HepG2 (cell line): ENCODE measurements around the gene GDAP1L1. TPM values are rescaled to one million over a fixed set of nuclear protein-coding genes. Genes with fewer than 3 reads are reported as not detected.

Experiments used
- ASH2L ChIP-seq: fragments of 300-600, 200-600 bp; sonication (generic); IDR thresholded peaks from 2 replicates; pipeline ENCODE4 v1.7.0; 2017; ENCODE audit warnings: low read depth, mild to moderate bottlenecking, moderate library complexity, mixed read lengths, low read length; ENCODE audit not compliant: insufficient read length
- FOXK1 ChIP-seq: sonication (generic); formaldehyde crosslinking; IDR thresholded peaks from 2 replicates; pipeline ENCODE4 v1.4.0; 2020; ENCODE audit warnings: low read depth, missing genetic modification reagents, borderline replicate concordance
- ZFP90 ChIP-seq: sonication (generic); formaldehyde crosslinking; IDR thresholded peaks from 2 replicates; pipeline ENCODE4 v1.8.0; 2022; ENCODE audit warnings: missing genetic modification reagents, mild to moderate bottlenecking, inconsistent platforms, borderline replicate concordance
- polyA plus RNA-seq, 8 experiments: library from polyadenylated mRNA; depleted of rRNA in 3 of 8; stranded (reverse) in 7 of 8; unstranded in 1 of 8; fragments of >200 nt; fragmentation: Illumina TruSeq in 4 of 8; extraction: Trizol in 4 of 8; gene quantifications; 2 replicates each; pipeline versions ENCODE4 v1.2.1 to v1.2.3, GENCODE V29; 2011 to 2016; ENCODE audit warnings: low read depth in 4 of 8, missing spikeins in 1 of 8, mixed read lengths in 1 of 8; ENCODE audit not compliant: insufficient read depth in 1 of 8
- total RNA-seq, 5 experiments: library from RNA; depleted of rRNA; stranded (reverse); fragments of >200 nt; fragmentation: Illumina TruSeq; extraction: Trizol; gene quantifications; 2 replicates each; pipeline ENCODE4 v1.2.3, GENCODE V29; 2016; ENCODE audit warnings: low read depth in 1 of 5
- TF ChIP-seq, protein P1 (sequence below): sonication (generic); formaldehyde crosslinking; IDR thresholded peaks from 2 replicates; pipeline ENCODE4 v1.4.0; 2020; ENCODE audit warnings: missing genetic modification reagents
- TF ChIP-seq, protein P2 (sequence below): sonication (generic); formaldehyde crosslinking; IDR thresholded peaks from 2 replicates; pipeline ENCODE4 v1.5.0; 2020; ENCODE audit warnings: missing genetic modification reagents
- TF ChIP-seq, protein P3 (sequence below): IDR thresholded peaks from 2 replicates; pipeline ENCODE4 v1.6.1; 2016; ENCODE audit warnings: missing genetic modification reagents, missing compliant biosample characterization
- TF ChIP-seq, protein P4 (sequence below): sonication (generic); formaldehyde crosslinking; IDR thresholded peaks from 2 replicates; pipeline ENCODE4 v1.4.0; 2020; ENCODE audit warnings: mild to moderate bottlenecking, low read depth, missing genetic modification reagents
- TF ChIP-seq, protein P5 (sequence below), 2 experiments: sonication (generic) in 1 of 2; formaldehyde crosslinking in 1 of 2; IDR thresholded peaks; 2 replicates each; pipeline versions ENCODE4 v1.4.0 to v1.6.1; 2016 to 2020; ENCODE audit warnings: borderline replicate concordance in 1 of 2, low read depth in 1 of 2, mild to moderate bottlenecking in 1 of 2, missing genetic modification reagents in 1 of 2
- TF ChIP-seq, protein P6 (sequence below): sonication (generic); formaldehyde crosslinking; IDR thresholded peaks from 2 replicates; pipeline ENCODE4 v1.4.0; 2020; ENCODE audit warnings: mild to moderate bottlenecking, missing genetic modification reagents

The GDAP1L1 gene
- total and polyA plus RNA-seq, 2 of the 13 experiments (the other 11 are each of a cell fraction or from before 2014, with no cell fraction given) = 0.04 TPM; not detected in 1

DNA sequence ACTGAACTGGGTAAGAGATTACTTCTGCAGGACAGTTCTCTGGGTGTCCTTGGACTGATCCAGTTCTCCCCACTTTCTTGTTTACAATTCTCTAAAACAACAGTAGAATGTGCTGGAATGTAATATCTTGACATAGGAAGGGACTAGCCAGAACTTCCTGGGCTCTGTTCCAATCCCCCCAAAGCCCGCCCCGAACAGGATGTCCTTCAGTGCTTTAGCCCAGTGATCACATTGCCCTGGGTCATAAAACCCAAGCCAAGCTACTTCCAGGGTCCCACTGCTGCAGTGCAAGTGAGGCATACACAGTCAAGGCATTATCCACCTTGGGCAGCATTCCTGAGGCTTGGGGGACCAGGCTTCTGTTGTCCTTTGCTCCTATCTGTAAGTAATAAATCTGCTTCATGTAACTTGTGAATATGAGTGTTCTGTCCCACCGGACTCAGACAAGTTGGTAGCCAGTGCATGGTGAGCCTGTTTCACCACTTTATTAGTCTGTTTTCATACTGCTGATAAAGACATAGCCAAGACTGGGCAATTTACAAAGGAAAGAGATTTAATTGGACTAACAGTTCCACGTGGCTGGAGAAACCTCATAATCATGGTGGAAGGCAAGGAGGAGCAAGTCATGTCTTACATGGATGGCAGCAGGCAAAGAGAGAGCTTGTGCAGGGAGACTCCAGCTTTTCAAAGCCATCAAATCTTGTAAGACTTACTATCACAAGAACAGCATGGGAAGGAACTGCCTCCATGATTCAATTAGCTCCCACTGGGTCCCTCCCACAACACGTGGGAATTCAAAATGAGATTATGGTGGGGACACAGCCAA lies 40.4 kb downstream of the GDAP1L1 start (continued):
- TF ChIP-seq, protein P1, sequence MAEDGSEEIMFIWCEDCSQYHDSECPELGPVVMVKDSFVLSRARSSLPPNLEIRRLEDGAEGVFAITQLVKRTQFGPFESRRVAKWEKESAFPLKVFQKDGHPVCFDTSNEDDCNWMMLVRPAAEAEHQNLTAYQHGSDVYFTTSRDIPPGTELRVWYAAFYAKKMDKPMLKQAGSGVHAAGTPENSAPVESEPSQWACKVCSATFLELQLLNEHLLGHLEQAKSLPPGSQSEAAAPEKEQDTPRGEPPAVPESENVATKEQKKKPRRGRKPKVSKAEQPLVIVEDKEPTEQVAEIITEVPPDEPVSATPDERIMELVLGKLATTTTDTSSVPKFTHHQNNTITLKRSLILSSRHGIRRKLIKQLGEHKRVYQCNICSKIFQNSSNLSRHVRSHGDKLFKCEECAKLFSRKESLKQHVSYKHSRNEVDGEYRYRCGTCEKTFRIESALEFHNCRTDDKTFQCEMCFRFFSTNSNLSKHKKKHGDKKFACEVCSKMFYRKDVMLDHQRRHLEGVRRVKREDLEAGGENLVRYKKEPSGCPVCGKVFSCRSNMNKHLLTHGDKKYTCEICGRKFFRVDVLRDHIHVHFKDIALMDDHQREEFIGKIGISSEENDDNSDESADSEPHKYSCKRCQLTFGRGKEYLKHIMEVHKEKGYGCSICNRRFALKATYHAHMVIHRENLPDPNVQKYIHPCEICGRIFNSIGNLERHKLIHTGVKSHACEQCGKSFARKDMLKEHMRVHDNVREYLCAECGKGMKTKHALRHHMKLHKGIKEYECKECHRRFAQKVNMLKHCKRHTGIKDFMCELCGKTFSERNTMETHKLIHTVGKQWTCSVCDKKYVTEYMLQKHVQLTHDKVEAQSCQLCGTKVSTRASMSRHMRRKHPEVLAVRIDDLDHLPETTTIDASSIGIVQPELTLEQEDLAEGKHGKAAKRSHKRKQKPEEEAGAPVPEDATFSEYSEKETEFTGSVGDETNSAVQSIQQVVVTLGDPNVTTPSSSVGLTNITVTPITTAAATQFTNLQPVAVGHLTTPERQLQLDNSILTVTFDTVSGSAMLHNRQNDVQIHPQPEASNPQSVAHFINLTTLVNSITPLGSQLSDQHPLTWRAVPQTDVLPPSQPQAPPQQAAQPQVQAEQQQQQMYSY = no peak
- TF ChIP-seq ZFP90 (CRISPR knock-in tag) (no peak), FOXK1 (peak; percentile 38; the same call in 1 of the 2 replicates), ASH2L (no peak)
- TF ChIP-seq, protein P2, sequence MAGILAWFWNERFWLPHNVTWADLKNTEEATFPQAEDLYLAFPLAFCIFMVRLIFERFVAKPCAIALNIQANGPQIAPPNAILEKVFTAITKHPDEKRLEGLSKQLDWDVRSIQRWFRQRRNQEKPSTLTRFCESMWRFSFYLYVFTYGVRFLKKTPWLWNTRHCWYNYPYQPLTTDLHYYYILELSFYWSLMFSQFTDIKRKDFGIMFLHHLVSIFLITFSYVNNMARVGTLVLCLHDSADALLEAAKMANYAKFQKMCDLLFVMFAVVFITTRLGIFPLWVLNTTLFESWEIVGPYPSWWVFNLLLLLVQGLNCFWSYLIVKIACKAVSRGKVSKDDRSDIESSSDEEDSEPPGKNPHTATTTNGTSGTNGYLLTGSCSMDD (CRISPR knock-in tag) = 0 out of 2 replicates have a peak, but pooled peaks have one; percentile 28
- TF ChIP-seq, protein P3, sequence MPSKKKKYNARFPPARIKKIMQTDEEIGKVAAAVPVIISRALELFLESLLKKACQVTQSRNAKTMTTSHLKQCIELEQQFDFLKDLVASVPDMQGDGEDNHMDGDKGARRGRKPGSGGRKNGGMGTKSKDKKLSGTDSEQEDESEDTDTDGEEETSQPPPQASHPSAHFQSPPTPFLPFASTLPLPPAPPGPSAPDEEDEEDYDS (CRISPR knock-in tag) = no peak
- TF ChIP-seq, protein P4, sequence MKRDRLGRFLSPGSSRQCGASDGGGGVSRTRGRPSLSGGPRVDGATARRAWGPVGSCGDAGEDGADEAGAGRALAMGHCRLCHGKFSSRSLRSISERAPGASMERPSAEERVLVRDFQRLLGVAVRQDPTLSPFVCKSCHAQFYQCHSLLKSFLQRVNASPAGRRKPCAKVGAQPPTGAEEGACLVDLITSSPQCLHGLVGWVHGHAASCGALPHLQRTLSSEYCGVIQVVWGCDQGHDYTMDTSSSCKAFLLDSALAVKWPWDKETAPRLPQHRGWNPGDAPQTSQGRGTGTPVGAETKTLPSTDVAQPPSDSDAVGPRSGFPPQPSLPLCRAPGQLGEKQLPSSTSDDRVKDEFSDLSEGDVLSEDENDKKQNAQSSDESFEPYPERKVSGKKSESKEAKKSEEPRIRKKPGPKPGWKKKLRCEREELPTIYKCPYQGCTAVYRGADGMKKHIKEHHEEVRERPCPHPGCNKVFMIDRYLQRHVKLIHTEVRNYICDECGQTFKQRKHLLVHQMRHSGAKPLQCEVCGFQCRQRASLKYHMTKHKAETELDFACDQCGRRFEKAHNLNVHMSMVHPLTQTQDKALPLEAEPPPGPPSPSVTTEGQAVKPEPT = no peak
- TF ChIP-seq, protein P5, sequence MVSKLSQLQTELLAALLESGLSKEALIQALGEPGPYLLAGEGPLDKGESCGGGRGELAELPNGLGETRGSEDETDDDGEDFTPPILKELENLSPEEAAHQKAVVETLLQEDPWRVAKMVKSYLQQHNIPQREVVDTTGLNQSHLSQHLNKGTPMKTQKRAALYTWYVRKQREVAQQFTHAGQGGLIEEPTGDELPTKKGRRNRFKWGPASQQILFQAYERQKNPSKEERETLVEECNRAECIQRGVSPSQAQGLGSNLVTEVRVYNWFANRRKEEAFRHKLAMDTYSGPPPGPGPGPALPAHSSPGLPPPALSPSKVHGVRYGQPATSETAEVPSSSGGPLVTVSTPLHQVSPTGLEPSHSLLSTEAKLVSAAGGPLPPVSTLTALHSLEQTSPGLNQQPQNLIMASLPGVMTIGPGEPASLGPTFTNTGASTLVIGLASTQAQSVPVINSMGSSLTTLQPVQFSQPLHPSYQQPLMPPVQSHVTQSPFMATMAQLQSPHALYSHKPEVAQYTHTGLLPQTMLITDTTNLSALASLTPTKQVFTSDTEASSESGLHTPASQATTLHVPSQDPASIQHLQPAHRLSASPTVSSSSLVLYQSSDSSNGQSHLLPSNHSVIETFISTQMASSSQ (IDR thresholded peaks at IDR 0.05; ENCODE audit: low read depth) = no peak
- TF ChIP-seq, protein P5 (CRISPR knock-in tag; IDR thresholded peaks at IDR 0.05; ENCODE audit: borderline replicate concordance) = no peak
- TF ChIP-seq, protein P6, sequence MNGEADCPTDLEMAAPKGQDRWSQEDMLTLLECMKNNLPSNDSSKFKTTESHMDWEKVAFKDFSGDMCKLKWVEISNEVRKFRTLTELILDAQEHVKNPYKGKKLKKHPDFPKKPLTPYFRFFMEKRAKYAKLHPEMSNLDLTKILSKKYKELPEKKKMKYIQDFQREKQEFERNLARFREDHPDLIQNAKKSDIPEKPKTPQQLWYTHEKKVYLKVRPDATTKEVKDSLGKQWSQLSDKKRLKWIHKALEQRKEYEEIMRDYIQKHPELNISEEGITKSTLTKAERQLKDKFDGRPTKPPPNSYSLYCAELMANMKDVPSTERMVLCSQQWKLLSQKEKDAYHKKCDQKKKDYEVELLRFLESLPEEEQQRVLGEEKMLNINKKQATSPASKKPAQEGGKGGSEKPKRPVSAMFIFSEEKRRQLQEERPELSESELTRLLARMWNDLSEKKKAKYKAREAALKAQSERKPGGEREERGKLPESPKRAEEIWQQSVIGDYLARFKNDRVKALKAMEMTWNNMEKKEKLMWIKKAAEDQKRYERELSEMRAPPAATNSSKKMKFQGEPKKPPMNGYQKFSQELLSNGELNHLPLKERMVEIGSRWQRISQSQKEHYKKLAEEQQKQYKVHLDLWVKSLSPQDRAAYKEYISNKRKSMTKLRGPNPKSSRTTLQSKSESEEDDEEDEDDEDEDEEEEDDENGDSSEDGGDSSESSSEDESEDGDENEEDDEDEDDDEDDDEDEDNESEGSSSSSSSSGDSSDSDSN (CRISPR knock-in tag) = no peak
